ENCODE data around the gene NFAM1. TPM values are rescaled to one million over a fixed set of nuclear protein-coding genes. Genes with fewer than 3 reads are reported as not detected.

The NFAM1 gene
- polyA plus RNA-seq, 1 donor from 2014 or later: 1.1 TPM

GRCh38 chr22:42432818-42433217, 615 bp upstream of the NFAM1 start:
- H3K27me3 Mint-ChIP-seq: peaks cover 44% of the 10 kb centered on the region
- no peaks in the 10 kb centered on the region for H3K36me3 Mint-ChIP-seq
- H3K4me1 Mint-ChIP-seq: peaks cover 7 to 19% (median 11%) of the 10 kb centered on the region in 3 donors
- no peak overlapping the region for H3K4me3 Mint-ChIP-seq
- no peaks in the 10 kb centered on the region for H3K9me3 Mint-ChIP-seq
- no peak overlapping the region for H3K27ac Mint-ChIP-seq

- Mint-ChIP-seq H3K4me1 (peaks cover 3 to 9% (median 6%) of the 10 kb centered on the region in 3 donors), H3K4me3 (peak overlapping the region in 2 of 4 donors; percentile 66 to 79), H3K27ac (no peak overlapping the region), H3K9me3 (no peaks in the 10 kb centered on the region), H3K27me3 (peaks cover 54% of the 10 kb centered on the region), H3K36me3 (no peaks in the 10 kb centered on the region)
Observed at GRCh38 chr22:42431401-42432019, 693 bp downstream of the NFAM1 start.

- Mint-ChIP-seq H3K9me3 (no peaks in the 10 kb centered on the region), H3K27ac (peak overlapping the region in 1 of 3 donors; percentile 50), H3K4me3 (no peak overlapping the region)
Observed at GRCh38 chr22:42430528-42431125, 1.6 kb downstream of the NFAM1 start.

GRCh38 chr22:42428760-42429159, 3.4 kb downstream of the NFAM1 start:
- no peaks in the 10 kb centered on the region for H3K36me3 Mint-ChIP-seq
- H3K4me1 Mint-ChIP-seq: peaks cover 2 to 5% (median 2%) of the 10 kb centered on the region in 3 donors
- H3K27ac Mint-ChIP-seq: no peak overlapping the region
- peak overlapping the region in 1 of 4 donors; percentile 54 for H3K4me3 Mint-ChIP-seq
- H3K9me3 Mint-ChIP-seq: no peaks in the 10 kb centered on the region
- H3K27me3 Mint-ChIP-seq: peaks cover 57% of the 10 kb centered on the region

More at GRCh38 chr22:42430528-42431125, 1.6 kb downstream of the NFAM1 start:
- peaks cover 2 to 5% (median 3%) of the 10 kb centered on the region in 3 donors for H3K4me1 Mint-ChIP-seq
- H3K36me3 Mint-ChIP-seq: no peaks in the 10 kb centered on the region
- H3K27me3 Mint-ChIP-seq: peaks cover 51% of the 10 kb centered on the region

GRCh38 chr22:42428025-42428424, 4.2 kb downstream of the NFAM1 start:
- H3K9me3 Mint-ChIP-seq: no peaks in the 10 kb centered on the region
- H3K4me3 Mint-ChIP-seq: peak overlapping the region in 1 of 4 donors; percentile 4
- peaks cover 2 to 5% (median 2%) of the 10 kb centered on the region in 3 donors for H3K4me1 Mint-ChIP-seq
- no peaks in the 10 kb centered on the region for H3K36me3 Mint-ChIP-seq
- H3K27ac Mint-ChIP-seq: peak overlapping the region in 1 of 3 donors; percentile 31
- peaks cover 51% of the 10 kb centered on the region for H3K27me3 Mint-ChIP-seq

- Mint-ChIP-seq H3K9me3 (no peaks in the 10 kb centered on the region), H3K36me3 (no peaks in the 10 kb centered on the region), H3K4me1 (peaks cover 2 to 4% (median 2%) of the 10 kb centered on the region in 3 donors), H3K27ac (peak overlapping the region in 1 of 3 donors; percentile 63), H3K27me3 (peaks cover 50% of the 10 kb centered on the region), H3K4me3 (peak overlapping the region in 1 of 4 donors; percentile 20)
Observed at GRCh38 chr22:42427167-42427566, 5.0 kb downstream of the NFAM1 start.

- Mint-ChIP-seq H3K9me3 (no peaks in the 10 kb centered on the region), H3K4me3 (no peak overlapping the region), H3K36me3 (no peaks in the 10 kb centered on the region), H3K27me3 (peaks cover 48% of the 10 kb centered on the region), H3K4me1 (peaks cover 3 to 6% (median 5%) of the 10 kb centered on the region in 3 donors), H3K27ac (no peak overlapping the region)
Observed at GRCh38 chr22:42425989-42426355, 6.2 kb downstream of the NFAM1 start.

GRCh38 chr22:42425337-42425988, 6.7 kb downstream of the NFAM1 start:
- Mint-ChIP-seq H3K36me3 (no peaks in the 10 kb centered on the region), H3K27ac (no peak overlapping the region), H3K27me3 (peaks cover 43% of the 10 kb centered on the region), H3K4me3 (no peak overlapping the region), H3K9me3 (no peaks in the 10 kb centered on the region), H3K4me1 (peaks cover 3 to 8% (median 6%) of the 10 kb centered on the region in 3 donors)

- Mint-ChIP-seq H3K9me3 (no peaks in the 10 kb centered on the region), H3K4me3 (peak overlapping the region; percentile 70 to 91 (median 77)), H3K27me3 (peaks cover 19% of the 10 kb centered on the region), H3K27ac (peak overlapping the region in 2 of 3 donors; percentile 57 to 97), H3K36me3 (no peaks in the 10 kb centered on the region), H3K4me1 (peaks cover 9 to 16% (median 14%) of the 10 kb centered on the region in 3 donors)
Observed at GRCh38 chr22:42419243-42419881, 12.8 kb downstream of the NFAM1 start.

- H3K27me3 Mint-ChIP-seq: peaks cover 14% of the 10 kb centered on the region
- H3K36me3 Mint-ChIP-seq: no peaks in the 10 kb centered on the region
- H3K27ac Mint-ChIP-seq: peak overlapping the region in 2 of 3 donors; percentile 57 to 97
- no peaks in the 10 kb centered on the region for H3K9me3 Mint-ChIP-seq
- peaks cover 9 to 16% (median 14%) of the 10 kb centered on the region in 3 donors for H3K4me1 Mint-ChIP-seq
- H3K4me3 Mint-ChIP-seq: peak overlapping the region; percentile 70 to 91 (median 77)
Observed at GRCh38 chr22:42418811-42419242, 13.4 kb downstream of the NFAM1 start.

- peaks cover 14% of the 10 kb centered on the region for H3K27me3 Mint-ChIP-seq
- H3K4me1 Mint-ChIP-seq: peaks cover 9 to 16% (median 14%) of the 10 kb centered on the region in 3 donors
- H3K9me3 Mint-ChIP-seq: no peaks in the 10 kb centered on the region
- H3K36me3 Mint-ChIP-seq: no peaks in the 10 kb centered on the region
- no peak overlapping the region for H3K4me3 Mint-ChIP-seq
- H3K27ac Mint-ChIP-seq: peak overlapping the region in 2 of 3 donors; percentile 21 to 39
Observed at GRCh38 chr22:42417645-42418305, 14.4 kb downstream of the NFAM1 start.

GRCh38 chr22:42416671-42417230, 15.5 kb downstream of the NFAM1 start:
- H3K4me1 Mint-ChIP-seq: peaks cover 9 to 16% (median 14%) of the 10 kb centered on the region in 3 donors
- H3K36me3 Mint-ChIP-seq: no peaks in the 10 kb centered on the region
- no peak overlapping the region for H3K27ac Mint-ChIP-seq
- no peak overlapping the region for H3K4me3 Mint-ChIP-seq
- H3K9me3 Mint-ChIP-seq: no peaks in the 10 kb centered on the region
- peaks cover 13% of the 10 kb centered on the region for H3K27me3 Mint-ChIP-seq

- peaks cover 9% of the 10 kb centered on the region for H3K27me3 Mint-ChIP-seq
- H3K27ac Mint-ChIP-seq: no peak overlapping the region
- H3K4me1 Mint-ChIP-seq: peaks cover 6 to 11% (median 8%) of the 10 kb centered on the region in 3 donors
- H3K36me3 Mint-ChIP-seq: no peaks in the 10 kb centered on the region
- H3K4me3 Mint-ChIP-seq: no peak overlapping the region
- H3K9me3 Mint-ChIP-seq: no peaks in the 10 kb centered on the region
Observed at GRCh38 chr22:42414565-42415303, 17.5 kb downstream of the NFAM1 start.

- H3K36me3 Mint-ChIP-seq: no peaks in the 10 kb centered on the region
- H3K9me3 Mint-ChIP-seq: no peaks in the 10 kb centered on the region
- peak overlapping the region in 1 of 4 donors; percentile 60 for H3K4me3 Mint-ChIP-seq
- peaks cover 2% of the 10 kb centered on the region for H3K27me3 Mint-ChIP-seq
- no peak overlapping the region for H3K27ac Mint-ChIP-seq
- peaks cover under 1 to 4% (median 2%) of the 10 kb centered on the region in 3 donors for H3K4me1 Mint-ChIP-seq
Observed at GRCh38 chr22:42414021-42414420, 18.2 kb downstream of the NFAM1 start.
